Natural killer cell (primary cell): ENCODE measurements around the gene GRIN3B. TPM values are rescaled to one million over a fixed set of nuclear protein-coding genes. Genes with fewer than 3 reads are reported as not detected.

Experiments used
- ATAC-seq, 3 donors: fragments of 150-1000 bp in 2 of 3; fragments of 200-7000 bp in 1 of 3; cut with Tn5 transposase; 1 replicate in 1 of 3; 2 replicates in 2 of 3; pipeline ENCODE4 v1.10.0; 2021; ENCODE audit warnings: mild to moderate bottlenecking in 2 of 3, moderate library complexity in 2 of 3
- DNase-seq, 2 donors: peaks; one replicate each; pipeline versions ENCODE4 v3.0.0 to v3.0.0-alpha.2; 2013 to 2021; ENCODE audit warnings: mixed read lengths in 1 of 2
- H3K27ac ChIP-seq: one replicate; pipeline ENCODE4 v1.5.1; 2013; ENCODE audit warnings: mild to moderate bottlenecking, low read length
- H3K27me3 ChIP-seq: one replicate; pipeline ENCODE4 v1.6.1; 2013; ENCODE audit warnings: low read length; ENCODE audit not compliant: control insufficient read depth, insufficient read depth
- H3K36me3 ChIP-seq: one replicate; pipeline ENCODE4 v1.6.1; 2013; ENCODE audit warnings: low read length; ENCODE audit not compliant: control insufficient read depth, insufficient read depth
- H3K4me1 ChIP-seq: one replicate; pipeline ENCODE4 v1.6.1; 2013; ENCODE audit warnings: low read length; ENCODE audit not compliant: control insufficient read depth, insufficient read depth
- H3K4me3 ChIP-seq: one replicate; pipeline ENCODE4 v1.5.1; 2013; ENCODE audit warnings: low read length
- H3K9me3 ChIP-seq: one replicate; pipeline ENCODE4 v1.6.1; 2013; ENCODE audit warnings: low read length; ENCODE audit not compliant: control insufficient read depth, insufficient read depth
- H3K27ac Mint-ChIP-seq, 2 donors: one replicate each; pipeline ENCODE4 v1.8.0; 2022; ENCODE audit warnings: mild to moderate bottlenecking in 2 of 2, mixed read lengths in 2 of 2, moderate library complexity in 1 of 2
- H3K27me3 Mint-ChIP-seq, 2 donors: one replicate each; pipeline ENCODE4 v1.8.0; 2022; ENCODE audit warnings: low read depth in 2 of 2, mixed read lengths in 2 of 2
- H3K36me3 Mint-ChIP-seq: one replicate; pipeline ENCODE4 v1.8.0; 2022; ENCODE audit warnings: mixed read lengths
- H3K4me1 Mint-ChIP-seq, 2 donors: one replicate each; pipeline ENCODE4 v1.8.0; 2022; ENCODE audit warnings: mixed read lengths in 2 of 2
- H3K4me3 Mint-ChIP-seq: one replicate; pipeline ENCODE4 v1.8.0; 2022; ENCODE audit warnings: mild to moderate bottlenecking, moderate library complexity, mixed read lengths
- H3K9me3 Mint-ChIP-seq, 2 donors: one replicate each; pipeline ENCODE4 v1.8.0; 2022; ENCODE audit warnings: mixed read lengths in 2 of 2
- WGBS: methylation state at CpG from one replicate; pipeline ENCODE4 v1.1.7; 2013; ENCODE audit warnings: missing lambda C conversion rate; ENCODE audit not compliant: insufficient coverage; 5-methylcytosine and 5-hydroxymethylcytosine counted together
- intact Hi-C: fragments of 100-400 bp; cut with micrococcal nuclease; formaldehyde crosslinking; loops from one replicate; pipeline ENCODE4 v1.14.2; 2022
- total RNA-seq, 4 donors: library from RNA; stranded (reverse); fragments of 120-200 nt in 1 of 4; gene quantifications; one replicate each; pipeline versions ENCODE4 v1.2.3 to v1.2.4, GENCODE V29; 2013 to 2022
- TF ChIP-seq, protein P1 (sequence below): fragments of 200-600 bp; IDR thresholded peaks from one replicate; pipeline ENCODE4 v1.8.0; 2022; ENCODE audit warnings: antibody characterized with exemption

The GRIN3B gene
- total RNA-seq, 3 donors from 2014 or later (not counting 1 experiment from before 2014, with no cell fraction given) = 0.09 to 0.15 TPM; not detected in 1

DNA sequence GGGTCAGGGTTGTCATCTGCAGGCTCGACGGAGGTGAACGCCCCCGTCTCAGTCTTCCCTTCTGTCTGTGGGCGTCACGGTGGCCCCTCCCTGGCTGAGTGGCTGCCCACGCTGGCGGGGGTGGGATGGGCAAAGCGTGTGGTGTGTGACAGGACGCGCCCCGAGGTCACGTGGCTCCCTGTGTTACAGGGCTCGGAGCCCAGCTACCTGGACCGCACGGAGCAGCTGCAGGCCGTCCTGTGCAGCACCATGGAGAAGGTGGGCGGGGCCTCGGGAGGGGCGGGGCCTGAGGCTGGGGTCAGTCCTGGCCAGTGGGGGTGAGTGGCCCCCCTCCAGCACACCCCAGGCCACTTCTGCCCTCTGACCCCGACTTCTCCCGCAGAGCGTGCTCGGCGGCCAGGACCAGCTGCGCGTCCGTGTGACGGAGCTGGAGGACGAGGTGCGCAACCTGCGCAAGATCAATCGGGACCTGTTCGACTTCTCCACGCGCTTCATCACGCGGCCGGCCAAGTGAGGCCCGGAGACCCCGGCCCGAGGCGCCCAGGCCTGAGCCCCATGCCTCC is 6.3 kb upstream of the GRIN3B start:
- DNase-seq = no peak
- Mint-ChIP-seq H3K9me3 (no peaks in the 10 kb centered on the region), H3K36me3 (no peaks in the 10 kb centered on the region), H3K4me3 (no peak overlapping the region), H3K4me1 (peaks cover 7 to 13% of the 10 kb centered on the region in 2 donors), H3K27me3 (peaks cover 3 to 12% of the 10 kb centered on the region in 2 donors), H3K27ac (no peak overlapping the region)
- TF ChIP-seq, protein P1, sequence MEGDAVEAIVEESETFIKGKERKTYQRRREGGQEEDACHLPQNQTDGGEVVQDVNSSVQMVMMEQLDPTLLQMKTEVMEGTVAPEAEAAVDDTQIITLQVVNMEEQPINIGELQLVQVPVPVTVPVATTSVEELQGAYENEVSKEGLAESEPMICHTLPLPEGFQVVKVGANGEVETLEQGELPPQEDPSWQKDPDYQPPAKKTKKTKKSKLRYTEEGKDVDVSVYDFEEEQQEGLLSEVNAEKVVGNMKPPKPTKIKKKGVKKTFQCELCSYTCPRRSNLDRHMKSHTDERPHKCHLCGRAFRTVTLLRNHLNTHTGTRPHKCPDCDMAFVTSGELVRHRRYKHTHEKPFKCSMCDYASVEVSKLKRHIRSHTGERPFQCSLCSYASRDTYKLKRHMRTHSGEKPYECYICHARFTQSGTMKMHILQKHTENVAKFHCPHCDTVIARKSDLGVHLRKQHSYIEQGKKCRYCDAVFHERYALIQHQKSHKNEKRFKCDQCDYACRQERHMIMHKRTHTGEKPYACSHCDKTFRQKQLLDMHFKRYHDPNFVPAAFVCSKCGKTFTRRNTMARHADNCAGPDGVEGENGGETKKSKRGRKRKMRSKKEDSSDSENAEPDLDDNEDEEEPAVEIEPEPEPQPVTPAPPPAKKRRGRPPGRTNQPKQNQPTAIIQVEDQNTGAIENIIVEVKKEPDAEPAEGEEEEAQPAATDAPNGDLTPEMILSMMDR = no peak
- Histone ChIP-seq H3K4me1 (peaks cover 27% of the 10 kb centered on the region), H3K36me3 (peaks cover 4% of the 10 kb centered on the region), H3K9me3 (no peaks in the 10 kb centered on the region), H3K27me3 (peaks cover 10% of the 10 kb centered on the region), H3K4me3 (no peak overlapping the region), H3K27ac (no peak overlapping the region)
- intact Hi-C loops = no loop called here
- 91% methylated on average over 43 of the region's 43 CpGs for WGBS
- no peak for ATAC-seq

GRCh38 chr19:994516-994915 is 5.7 kb upstream of the GRIN3B start:
- DNase-seq (no peak), ATAC-seq (no peak)
- intact Hi-C loops = no loop called here
- Mint-ChIP-seq H3K4me1 (peaks cover 7 to 13% of the 10 kb centered on the region in 2 donors), H3K27ac (no peak overlapping the region), H3K9me3 (no peaks in the 10 kb centered on the region), H3K36me3 (no peaks in the 10 kb centered on the region), H3K27me3 (peaks cover 9 to 18% of the 10 kb centered on the region in 2 donors), H3K4me3 (no peak overlapping the region)
- Histone ChIP-seq H3K4me3 (no peak overlapping the region), H3K36me3 (peaks cover 4% of the 10 kb centered on the region), H3K27ac (no peak overlapping the region), H3K9me3 (no peaks in the 10 kb centered on the region), H3K27me3 (peaks cover 15% of the 10 kb centered on the region), H3K4me1 (peaks cover 21% of the 10 kb centered on the region)
- WGBS = 95% methylated on average over 18 of the region's 18 CpGs
- TF ChIP-seq, protein P1 = no peak

DNA sequence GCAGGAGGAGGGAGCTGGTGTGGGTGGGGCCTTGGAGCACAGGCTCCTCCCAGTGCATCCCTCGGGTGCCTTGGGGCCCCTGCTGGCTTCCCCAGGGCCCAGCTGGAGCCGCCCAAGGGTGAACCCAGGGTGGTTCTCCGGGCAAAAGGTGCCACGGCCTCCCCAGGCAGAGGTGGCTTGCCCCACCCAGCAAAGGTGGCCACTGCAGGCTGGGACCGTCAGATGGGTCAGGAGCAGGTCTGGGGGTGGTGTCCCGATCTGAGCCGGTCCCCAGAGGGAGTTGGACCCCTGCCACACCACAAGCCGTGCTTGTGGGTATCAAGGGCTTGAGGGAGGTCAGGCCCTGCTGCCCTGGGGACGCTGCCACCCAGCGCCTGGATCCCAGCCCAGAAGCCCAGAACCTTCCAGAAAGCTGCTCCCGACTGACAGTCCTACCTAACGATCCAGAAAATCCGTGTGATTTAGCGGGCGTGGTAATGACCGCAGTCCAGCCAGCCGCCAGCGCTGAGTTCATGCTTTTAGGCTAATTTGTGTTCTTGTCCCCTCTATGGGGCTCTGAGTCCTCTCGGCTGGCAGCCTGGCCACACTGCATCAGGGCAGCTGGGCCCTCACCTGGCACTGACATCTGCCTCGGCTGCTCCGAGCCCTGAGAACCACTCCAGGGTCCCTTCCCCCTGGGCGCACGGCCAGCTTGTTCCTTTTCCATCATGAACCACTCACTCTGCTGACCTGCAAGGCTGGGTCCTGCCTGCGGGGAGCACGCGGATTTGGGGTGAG is 5.0 kb upstream of the GRIN3B start:
- Mint-ChIP-seq H3K4me1 (peaks cover 7 to 13% of the 10 kb centered on the region in 2 donors), H3K9me3 (no peaks in the 10 kb centered on the region), H3K27me3 (peaks cover 9 to 18% of the 10 kb centered on the region in 2 donors), H3K27ac (no peak overlapping the region), H3K4me3 (no peak overlapping the region), H3K36me3 (no peaks in the 10 kb centered on the region)
- Histone ChIP-seq H3K27me3 (peaks cover 16% of the 10 kb centered on the region), H3K36me3 (peaks cover 4% of the 10 kb centered on the region), H3K4me1 (peaks cover 21% of the 10 kb centered on the region), H3K4me3 (no peak overlapping the region), H3K9me3 (no peaks in the 10 kb centered on the region), H3K27ac (no peak overlapping the region)
- ATAC-seq (no peak), DNase-seq (no peak)
- 83% methylated on average over 26 of the region's 26 CpGs for WGBS
- intact Hi-C loops = no loop called here
- TF ChIP-seq, protein P1 = no peak
